IPS-18a (cell line): ENCODE measurements around the gene ATXN10.

Experiments used
- H3K27ac ChIP-seq: one replicate; pipeline ENCODE4 v1.5.1; 2013; ENCODE audit warnings: low read length
- H3K27me3 ChIP-seq: one replicate; pipeline ENCODE4 v1.6.1; 2013; ENCODE audit warnings: mild to moderate bottlenecking, low read length; ENCODE audit not compliant: control insufficient read depth, insufficient read depth
- H3K36me3 ChIP-seq: one replicate; pipeline ENCODE4 v1.6.1; 2013; ENCODE audit warnings: low read depth, low read length; ENCODE audit not compliant: control insufficient read depth
- H3K4me1 ChIP-seq: one replicate; pipeline ENCODE4 v1.6.1; 2013; ENCODE audit warnings: low read depth, low read length; ENCODE audit not compliant: control insufficient read depth
- H3K4me3 ChIP-seq: one replicate; pipeline ENCODE4 v1.5.1; 2013; ENCODE audit warnings: low read length
- H3K9ac ChIP-seq: one replicate; pipeline ENCODE4 v1.6.1; 2013; ENCODE audit warnings: mild to moderate bottlenecking, low read length, moderate library complexity
- H3K9me3 ChIP-seq: one replicate; pipeline ENCODE4 v1.6.1; 2013; ENCODE audit warnings: low read depth, low read length; ENCODE audit not compliant: control insufficient read depth

Gene ATXN10

GRCh38 chr22:45632791-45633515, 38.7 kb upstream of the ATXN10 start:
- no peak overlapping the region for H3K4me3 ChIP-seq
- no peaks in the 10 kb centered on the region for H3K27me3 ChIP-seq
- H3K9me3 ChIP-seq = no peaks in the 10 kb centered on the region
- no peaks in the 10 kb centered on the region for H3K36me3 ChIP-seq
- H3K9ac ChIP-seq = no peak overlapping the region
- H3K4me1 ChIP-seq = peaks cover 30% of the 10 kb centered on the region
- no peak overlapping the region for H3K27ac ChIP-seq

- H3K9ac ChIP-seq = no peak overlapping the region
- H3K4me3 ChIP-seq = no peak overlapping the region
- no peak overlapping the region for H3K27ac ChIP-seq
- no peaks in the 10 kb centered on the region for H3K36me3 ChIP-seq
- peaks cover 4% of the 10 kb centered on the region for H3K27me3 ChIP-seq
- no peaks in the 10 kb centered on the region for H3K9me3 ChIP-seq
- peaks cover 11% of the 10 kb centered on the region for H3K4me1 ChIP-seq
Observed at GRCh38 chr22:45636683-45637082, 35.0 kb upstream of the ATXN10 start.

- Histone ChIP-seq H3K9ac (no peak overlapping the region), H3K4me3 (no peak overlapping the region), H3K4me1 (peaks cover 1% of the 10 kb centered on the region), H3K9me3 (no peaks in the 10 kb centered on the region), H3K36me3 (no peaks in the 10 kb centered on the region), H3K27me3 (peaks cover 4% of the 10 kb centered on the region), H3K27ac (no peak overlapping the region)
Observed at GRCh38 chr22:45638197-45638596, 33.4 kb upstream of the ATXN10 start.

- H3K9ac ChIP-seq = no peak overlapping the region
- H3K9me3 ChIP-seq = no peaks in the 10 kb centered on the region
- no peaks in the 10 kb centered on the region for H3K36me3 ChIP-seq
- no peak overlapping the region for H3K4me3 ChIP-seq
- H3K4me1 ChIP-seq = no peaks in the 10 kb centered on the region
- peaks cover 4% of the 10 kb centered on the region for H3K27me3 ChIP-seq
- no peak overlapping the region for H3K27ac ChIP-seq
Observed at GRCh38 chr22:45638834-45639746, 32.5 kb upstream of the ATXN10 start.

- no peaks in the 10 kb centered on the region for H3K4me1 ChIP-seq
- H3K27ac ChIP-seq = no peak overlapping the region
- no peaks in the 10 kb centered on the region for H3K9me3 ChIP-seq
- H3K27me3 ChIP-seq = peaks cover 9% of the 10 kb centered on the region
- H3K4me3 ChIP-seq = no peak overlapping the region
- no peak overlapping the region for H3K9ac ChIP-seq
- H3K36me3 ChIP-seq = no peaks in the 10 kb centered on the region
Observed at GRCh38 chr22:45639747-45640102, 31.9 kb upstream of the ATXN10 start.

GRCh38 chr22:45640291-45640940, 31.2 kb upstream of the ATXN10 start:
- no peaks in the 10 kb centered on the region for H3K9me3 ChIP-seq
- H3K4me1 ChIP-seq = no peaks in the 10 kb centered on the region
- peaks cover 16% of the 10 kb centered on the region for H3K27me3 ChIP-seq
- no peak overlapping the region for H3K9ac ChIP-seq
- H3K4me3 ChIP-seq = no peak overlapping the region
- H3K36me3 ChIP-seq = no peaks in the 10 kb centered on the region
- no peak overlapping the region for H3K27ac ChIP-seq

GRCh38 chr22:45640941-45641621, 30.6 kb upstream of the ATXN10 start:
- Histone ChIP-seq H3K36me3 (no peaks in the 10 kb centered on the region), H3K27ac (no peak overlapping the region), H3K27me3 (peaks cover 20% of the 10 kb centered on the region), H3K4me3 (no peak overlapping the region), H3K4me1 (no peaks in the 10 kb centered on the region), H3K9ac (no peak overlapping the region), H3K9me3 (no peaks in the 10 kb centered on the region)

- no peaks in the 10 kb centered on the region for H3K36me3 ChIP-seq
- no peak overlapping the region for H3K9ac ChIP-seq
- no peaks in the 10 kb centered on the region for H3K9me3 ChIP-seq
- H3K4me3 ChIP-seq = no peak overlapping the region
- peaks cover 25% of the 10 kb centered on the region for H3K27me3 ChIP-seq
- no peak overlapping the region for H3K27ac ChIP-seq
- no peaks in the 10 kb centered on the region for H3K4me1 ChIP-seq
Observed at GRCh38 chr22:45642986-45643385, 28.6 kb upstream of the ATXN10 start.

GRCh38 chr22:45644714-45645113, 26.9 kb upstream of the ATXN10 start:
- Histone ChIP-seq H3K9me3 (no peaks in the 10 kb centered on the region), H3K27ac (no peak overlapping the region), H3K36me3 (no peaks in the 10 kb centered on the region), H3K4me3 (no peak overlapping the region), H3K4me1 (no peaks in the 10 kb centered on the region), H3K9ac (no peak overlapping the region), H3K27me3 (peaks cover 21% of the 10 kb centered on the region)

- H3K27me3 ChIP-seq = peaks cover 21% of the 10 kb centered on the region
- no peaks in the 10 kb centered on the region for H3K36me3 ChIP-seq
- peak overlapping the region; percentile 25 for H3K4me3 ChIP-seq
- no peaks in the 10 kb centered on the region for H3K9me3 ChIP-seq
- no peaks in the 10 kb centered on the region for H3K4me1 ChIP-seq
- no peak overlapping the region for H3K9ac ChIP-seq
- no peak overlapping the region for H3K27ac ChIP-seq
Observed at GRCh38 chr22:45645150-45645525, 26.5 kb upstream of the ATXN10 start.
